WTC11 (cell line): ENCODE measurements around the gene ARG2. TPM values are rescaled to one million over a fixed set of nuclear protein-coding genes. Genes with fewer than 3 reads are reported as not detected.

Experiments used
- ATAC-seq: fragments of 200-7000 bp; cut with Tn5 transposase; 2 replicates; pipeline ENCODE4 v1.10.0; 2021; ENCODE audit warnings: mild to moderate bottlenecking, moderate library complexity
- CTCF ChIA-PET: fragments of 300-600 bp; sonication (Branson Sonifier 250); formaldehyde crosslinking; loops from one replicate; lab custom pipeline; 2021; ENCODE audit warnings: antibody characterized with exemption; lab: Charles Lee
- POLR2A ChIA-PET: fragments of 350-600 bp; sonication (Branson Sonifier 250); formaldehyde crosslinking; loops from one replicate; lab custom pipeline; 2021; ENCODE audit warnings: antibody characterized with exemption; lab: Charles Lee
- DNase-seq: peaks from one replicate; pipeline ENCODE4 v3.0.0; 2021; ENCODE audit warnings: low spot score
- H3K27ac Mint-ChIP-seq: 2 replicates; pipeline ENCODE4 v1.8.0; 2021; ENCODE audit warnings: mixed read lengths
- H3K27me3 Mint-ChIP-seq: 2 replicates; pipeline ENCODE4 v1.8.0; 2021; ENCODE audit warnings: low read depth, mild to moderate bottlenecking, moderate library complexity, mixed read lengths
- H3K36me3 Mint-ChIP-seq: 2 replicates; pipeline ENCODE4 v1.8.0; 2021; ENCODE audit warnings: mixed read lengths
- H3K4me1 Mint-ChIP-seq: 2 replicates; pipeline ENCODE4 v1.8.0; 2022; ENCODE audit warnings: mixed read lengths
- H3K4me3 Mint-ChIP-seq: 2 replicates; pipeline ENCODE4 v1.8.0; 2021; ENCODE audit warnings: mild to moderate bottlenecking, moderate library complexity, mixed read lengths
- H3K9me3 Mint-ChIP-seq: 2 replicates; pipeline ENCODE4 v1.8.0; 2021; ENCODE audit warnings: mixed read lengths
- ATF1 ChIP-seq: sonication (generic); formaldehyde crosslinking; IDR thresholded peaks from 2 replicates; pipeline ENCODE4 v1.8.1; 2023; ENCODE audit warnings: mild to moderate bottlenecking, moderate library complexity, missing genetic modification reagents
- ATF3 ChIP-seq: sonication (generic); formaldehyde crosslinking; conservative IDR thresholded peaks from 2 replicates; pipeline ENCODE4 v1.8.1; 2022; ENCODE audit warnings: mild to moderate bottlenecking, missing genetic modification reagents
- CBFB ChIP-seq: sonication (generic); formaldehyde crosslinking; IDR thresholded peaks from 2 replicates; pipeline ENCODE4 v1.8.1; 2022; ENCODE audit warnings: mild to moderate bottlenecking, low read depth, missing genetic modification reagents
- ETV6 ChIP-seq: sonication (generic); formaldehyde crosslinking; IDR thresholded peaks from 2 replicates; pipeline ENCODE4 v1.8.1; 2022; ENCODE audit warnings: mild to moderate bottlenecking, missing genetic modification reagents
- FOXJ3 ChIP-seq: sonication (generic); formaldehyde crosslinking; IDR thresholded peaks from 2 replicates; pipeline ENCODE4 v1.9.0; 2021; ENCODE audit warnings: missing genetic modification reagents, mild to moderate bottlenecking, borderline replicate concordance
- HMGA2 ChIP-seq: fragments of 250-450 bp; sonication (Bioruptor Pico); IDR thresholded peaks from 2 replicates; pipeline ENCODE4 v1.4.0; 2021; ENCODE audit warnings: mild to moderate bottlenecking, moderate library complexity
- IRF1 ChIP-seq: sonication (generic); formaldehyde crosslinking; IDR thresholded peaks from 2 replicates; pipeline ENCODE4 v1.8.0; 2023; ENCODE audit warnings: missing genetic modification reagents
- IRF2 ChIP-seq: sonication (generic); formaldehyde crosslinking; IDR thresholded peaks from 2 replicates; pipeline ENCODE4 v1.8.0; 2022; ENCODE audit warnings: low read depth, missing genetic modification reagents, borderline replicate concordance
- JAZF1 ChIP-seq: fragments of 250-450 bp; sonication (Bioruptor Pico); IDR thresholded peaks from 2 replicates; pipeline ENCODE4 v1.9.0; 2021; ENCODE audit warnings: moderate library complexity, mild to moderate bottlenecking, inconsistent platforms
- JUN ChIP-seq: sonication (generic); formaldehyde crosslinking; IDR thresholded peaks from 2 replicates; pipeline ENCODE4 v1.8.0; 2023; ENCODE audit warnings: mild to moderate bottlenecking, missing genetic modification reagents
- MXD4 ChIP-seq: fragments of 250-450 bp; sonication (Bioruptor Pico); IDR thresholded peaks from 2 replicates; pipeline ENCODE4 v1.8.0; 2021; ENCODE audit warnings: mild to moderate bottlenecking, moderate library complexity, borderline replicate concordance
- MYBL2 ChIP-seq: sonication (generic); formaldehyde crosslinking; IDR thresholded peaks from 2 replicates; pipeline ENCODE4 v1.8.1; 2023; ENCODE audit warnings: mild to moderate bottlenecking, moderate library complexity, missing genetic modification reagents
- SP1 ChIP-seq: sonication (generic); formaldehyde crosslinking; conservative IDR thresholded peaks from 2 replicates; pipeline ENCODE4 v1.8.1; 2022; ENCODE audit warnings: missing genetic modification reagents
- TP53 ChIP-seq: sonication (generic); formaldehyde crosslinking; IDR thresholded peaks from 2 replicates; pipeline ENCODE4 v1.8.1; 2023; ENCODE audit warnings: mild to moderate bottlenecking, missing genetic modification reagents
- ZBTB21 ChIP-seq: sonication (generic); formaldehyde crosslinking; IDR thresholded peaks from 2 replicates; pipeline ENCODE4 v1.8.1; 2023; ENCODE audit warnings: mild to moderate bottlenecking, missing genetic modification reagents, borderline replicate concordance
- ZNF121 ChIP-seq: sonication (generic); formaldehyde crosslinking; IDR thresholded peaks from 2 replicates; pipeline ENCODE4 v1.8.0; 2023; ENCODE audit warnings: missing genetic modification reagents
- ZNF423 ChIP-seq: fragments of 250-450 bp; sonication (Bioruptor Pico); IDR thresholded peaks from 2 replicates; pipeline ENCODE4 v2.1.2; 2022; ENCODE audit warnings: mild to moderate bottlenecking, moderate library complexity
- ZSCAN18 ChIP-seq: fragments of 250-450 bp; sonication (Bioruptor Pico); IDR thresholded peaks from 2 replicates; pipeline ENCODE4 v2.1.2; 2022; ENCODE audit warnings: mild to moderate bottlenecking, moderate library complexity
- total RNA-seq: library from RNA; stranded (reverse); gene quantifications from 3 replicates; pipeline ENCODE4 v1.2.3, GENCODE V29; 2021
- TF ChIP-seq, protein P1 (sequence below): sonication (generic); formaldehyde crosslinking; IDR thresholded peaks from 2 replicates; pipeline ENCODE4 v1.8.0; 2023; ENCODE audit warnings: mild to moderate bottlenecking, missing genetic modification reagents
- TF ChIP-seq, protein P2 (sequence below): sonication (generic); formaldehyde crosslinking; IDR thresholded peaks from 2 replicates; pipeline ENCODE4 v1.8.1; 2023; ENCODE audit warnings: mild to moderate bottlenecking, missing genetic modification reagents
- TF ChIP-seq, protein P3 (sequence below): sonication (generic); formaldehyde crosslinking; IDR thresholded peaks from 2 replicates; pipeline ENCODE4 v1.8.0; 2022; ENCODE audit warnings: mild to moderate bottlenecking, missing genetic modification reagents
- TF ChIP-seq, protein P4 (sequence below): fragments of 200-600 bp; IDR thresholded peaks from 2 replicates; pipeline ENCODE4 v1.8.0; 2022; ENCODE audit warnings: antibody characterized with exemption

ARG2 gene
- total RNA-seq, 1 experiment from 2014 or later: 29.8 TPM

DNA sequence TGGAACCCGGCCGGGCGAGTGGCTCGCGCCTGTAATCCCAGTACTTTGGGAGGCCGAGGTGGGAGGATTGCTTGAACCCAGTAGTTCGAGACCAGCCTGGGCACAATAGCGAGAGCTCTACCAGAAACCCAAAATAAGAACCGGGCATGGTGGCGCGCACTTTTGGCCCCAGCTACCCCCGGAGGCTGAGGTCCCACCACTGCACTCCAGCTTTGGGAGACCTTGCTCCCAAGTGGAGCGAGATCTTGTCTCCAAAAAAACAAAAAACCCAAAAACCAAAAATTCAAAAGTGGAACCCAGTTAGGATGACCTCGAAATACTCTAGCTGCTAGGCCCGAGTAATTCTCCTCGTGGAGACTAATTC is 55.5 kb downstream of the ARG2 start (continued):
- peak; percentile 5; the same call in 1 of the 2 replicates for TF ChIP-seq ETV6 (CRISPR knock-in tag)

GRCh38 chr14:67679006-67679405 is 59.3 kb downstream of the ARG2 start:
- peaks cover 8% of the 10 kb centered on the region for H3K4me1 Mint-ChIP-seq
- no peak for ATAC-seq
- H3K27me3 Mint-ChIP-seq: no peaks in the 10 kb centered on the region
- H3K4me3 Mint-ChIP-seq: no peak overlapping the region
- POLR2A ChIA-PET: no interaction called here
- H3K36me3 Mint-ChIP-seq: peaks cover 55% of the 10 kb centered on the region
- no peaks in the 10 kb centered on the region for H3K9me3 Mint-ChIP-seq
- CTCF ChIA-PET: no interaction called here
- no peak overlapping the region for H3K27ac Mint-ChIP-seq
- no peak for DNase-seq
- TF ChIP-seq MXD4 (CRISPR knock-in tag): no peak
- TF ChIP-seq JUN (CRISPR knock-in tag): no peak
- no peak for TF ChIP-seq SP1 (CRISPR knock-in tag)
- no peak for TF ChIP-seq HMGA2
- TF ChIP-seq, protein P1, sequence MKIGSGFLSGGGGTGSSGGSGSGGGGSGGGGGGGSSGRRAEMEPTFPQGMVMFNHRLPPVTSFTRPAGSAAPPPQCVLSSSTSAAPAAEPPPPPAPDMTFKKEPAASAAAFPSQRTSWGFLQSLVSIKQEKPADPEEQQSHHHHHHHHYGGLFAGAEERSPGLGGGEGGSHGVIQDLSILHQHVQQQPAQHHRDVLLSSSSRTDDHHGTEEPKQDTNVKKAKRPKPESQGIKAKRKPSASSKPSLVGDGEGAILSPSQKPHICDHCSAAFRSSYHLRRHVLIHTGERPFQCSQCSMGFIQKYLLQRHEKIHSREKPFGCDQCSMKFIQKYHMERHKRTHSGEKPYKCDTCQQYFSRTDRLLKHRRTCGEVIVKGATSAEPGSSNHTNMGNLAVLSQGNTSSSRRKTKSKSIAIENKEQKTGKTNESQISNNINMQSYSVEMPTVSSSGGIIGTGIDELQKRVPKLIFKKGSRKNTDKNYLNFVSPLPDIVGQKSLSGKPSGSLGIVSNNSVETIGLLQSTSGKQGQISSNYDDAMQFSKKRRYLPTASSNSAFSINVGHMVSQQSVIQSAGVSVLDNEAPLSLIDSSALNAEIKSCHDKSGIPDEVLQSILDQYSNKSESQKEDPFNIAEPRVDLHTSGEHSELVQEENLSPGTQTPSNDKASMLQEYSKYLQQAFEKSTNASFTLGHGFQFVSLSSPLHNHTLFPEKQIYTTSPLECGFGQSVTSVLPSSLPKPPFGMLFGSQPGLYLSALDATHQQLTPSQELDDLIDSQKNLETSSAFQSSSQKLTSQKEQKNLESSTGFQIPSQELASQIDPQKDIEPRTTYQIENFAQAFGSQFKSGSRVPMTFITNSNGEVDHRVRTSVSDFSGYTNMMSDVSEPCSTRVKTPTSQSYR (CRISPR knock-in tag): no peak
- no peak for TF ChIP-seq ZBTB21 (CRISPR knock-in tag)
- no peak for TF ChIP-seq CBFB
- TF ChIP-seq ZNF121 (CRISPR knock-in tag): no peak
- no peak for TF ChIP-seq ATF1
- no peak for TF ChIP-seq IRF1 (CRISPR knock-in tag)
- TF ChIP-seq, all 79 proteins: peak for 0

- no peak for DNase-seq
- POLR2A ChIA-PET: no interaction called here
- peaks cover 67% of the 10 kb centered on the region for H3K36me3 Mint-ChIP-seq
- CTCF ChIA-PET: no interaction called here
- H3K27ac Mint-ChIP-seq: no peak overlapping the region
- H3K27me3 Mint-ChIP-seq: no peaks in the 10 kb centered on the region
- no peak for TF ChIP-seq ZSCAN18 (CRISPR knock-in tag)
- TF ChIP-seq, protein P2, sequence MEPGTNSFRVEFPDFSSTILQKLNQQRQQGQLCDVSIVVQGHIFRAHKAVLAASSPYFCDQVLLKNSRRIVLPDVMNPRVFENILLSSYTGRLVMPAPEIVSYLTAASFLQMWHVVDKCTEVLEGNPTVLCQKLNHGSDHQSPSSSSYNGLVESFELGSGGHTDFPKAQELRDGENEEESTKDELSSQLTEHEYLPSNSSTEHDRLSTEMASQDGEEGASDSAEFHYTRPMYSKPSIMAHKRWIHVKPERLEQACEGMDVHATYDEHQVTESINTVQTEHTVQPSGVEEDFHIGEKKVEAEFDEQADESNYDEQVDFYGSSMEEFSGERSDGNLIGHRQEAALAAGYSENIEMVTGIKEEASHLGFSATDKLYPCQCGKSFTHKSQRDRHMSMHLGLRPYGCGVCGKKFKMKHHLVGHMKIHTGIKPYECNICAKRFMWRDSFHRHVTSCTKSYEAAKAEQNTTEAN (CRISPR knock-in tag): no peak
- ATAC-seq: no peak
- peaks cover 7% of the 10 kb centered on the region for H3K4me1 Mint-ChIP-seq
- H3K9me3 Mint-ChIP-seq: no peaks in the 10 kb centered on the region
- no peak overlapping the region for H3K4me3 Mint-ChIP-seq
These were observed 60.4 kb downstream of the ARG2 start for GRCh38 chr14:67680121-67680602.

- no peaks in the 10 kb centered on the region for H3K9me3 Mint-ChIP-seq
- H3K4me1 Mint-ChIP-seq: peaks cover 3% of the 10 kb centered on the region
- DNase-seq (no peak), ATAC-seq (no peak)
- no peak overlapping the region for H3K27ac Mint-ChIP-seq
- ChIA-PET CTCF (no interaction called here), POLR2A (no interaction called here)
- peaks cover 75% of the 10 kb centered on the region for H3K36me3 Mint-ChIP-seq
- no peak overlapping the region for H3K4me3 Mint-ChIP-seq
- H3K27me3 Mint-ChIP-seq: no peaks in the 10 kb centered on the region
- TF ChIP-seq FOXJ3 (CRISPR knock-in tag) (no peak), ZNF423 (no peak), IRF2 (CRISPR knock-in tag) (no peak), ATF1 (no peak), TP53 (CRISPR knock-in tag) (no peak), ATF3 (no peak), MYBL2 (CRISPR knock-in tag) (no peak), JAZF1 (CRISPR knock-in tag) (no peak), JUN (CRISPR knock-in tag) (no peak)
- TF ChIP-seq, protein P3, sequence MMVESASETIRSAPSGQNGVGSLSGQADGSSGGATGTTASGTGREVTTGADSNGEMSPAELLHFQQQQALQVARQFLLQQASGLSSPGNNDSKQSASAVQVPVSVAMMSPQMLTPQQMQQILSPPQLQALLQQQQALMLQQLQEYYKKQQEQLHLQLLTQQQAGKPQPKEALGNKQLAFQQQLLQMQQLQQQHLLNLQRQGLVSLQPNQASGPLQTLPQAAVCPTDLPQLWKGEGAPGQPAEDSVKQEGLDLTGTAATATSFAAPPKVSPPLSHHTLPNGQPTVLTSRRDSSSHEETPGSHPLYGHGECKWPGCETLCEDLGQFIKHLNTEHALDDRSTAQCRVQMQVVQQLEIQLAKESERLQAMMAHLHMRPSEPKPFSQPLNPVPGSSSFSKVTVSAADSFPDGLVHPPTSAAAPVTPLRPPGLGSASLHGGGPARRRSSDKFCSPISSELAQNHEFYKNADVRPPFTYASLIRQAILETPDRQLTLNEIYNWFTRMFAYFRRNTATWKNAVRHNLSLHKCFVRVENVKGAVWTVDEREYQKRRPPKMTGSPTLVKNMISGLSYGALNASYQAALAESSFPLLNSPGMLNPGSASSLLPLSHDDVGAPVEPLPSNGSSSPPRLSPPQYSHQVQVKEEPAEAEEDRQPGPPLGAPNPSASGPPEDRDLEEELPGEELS (CRISPR knock-in tag): no peak
- TF ChIP-seq, protein P4, sequence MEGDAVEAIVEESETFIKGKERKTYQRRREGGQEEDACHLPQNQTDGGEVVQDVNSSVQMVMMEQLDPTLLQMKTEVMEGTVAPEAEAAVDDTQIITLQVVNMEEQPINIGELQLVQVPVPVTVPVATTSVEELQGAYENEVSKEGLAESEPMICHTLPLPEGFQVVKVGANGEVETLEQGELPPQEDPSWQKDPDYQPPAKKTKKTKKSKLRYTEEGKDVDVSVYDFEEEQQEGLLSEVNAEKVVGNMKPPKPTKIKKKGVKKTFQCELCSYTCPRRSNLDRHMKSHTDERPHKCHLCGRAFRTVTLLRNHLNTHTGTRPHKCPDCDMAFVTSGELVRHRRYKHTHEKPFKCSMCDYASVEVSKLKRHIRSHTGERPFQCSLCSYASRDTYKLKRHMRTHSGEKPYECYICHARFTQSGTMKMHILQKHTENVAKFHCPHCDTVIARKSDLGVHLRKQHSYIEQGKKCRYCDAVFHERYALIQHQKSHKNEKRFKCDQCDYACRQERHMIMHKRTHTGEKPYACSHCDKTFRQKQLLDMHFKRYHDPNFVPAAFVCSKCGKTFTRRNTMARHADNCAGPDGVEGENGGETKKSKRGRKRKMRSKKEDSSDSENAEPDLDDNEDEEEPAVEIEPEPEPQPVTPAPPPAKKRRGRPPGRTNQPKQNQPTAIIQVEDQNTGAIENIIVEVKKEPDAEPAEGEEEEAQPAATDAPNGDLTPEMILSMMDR: no peak
These were observed 61.2 kb downstream of the ARG2 start for GRCh38 chr14:67680941-67681340.
